Kidney epithelial cell (primary cell): Measurements from ENCODE around the gene DEXI. TPM values are rescaled to one million over a fixed set of nuclear protein-coding genes. Genes with fewer than 3 reads are reported as not detected.

Experiments
- DNase-seq: peaks from one replicate; pipeline ENCODE4 v3.0.0-alpha.2; 2010; ENCODE audit warnings: low read depth
- H3K27me3 ChIP-seq: 2 replicates; pipeline ENCODE4 v1.6.0; 2011; ENCODE audit warnings: low read length; ENCODE audit not compliant: control insufficient read depth, insufficient read depth
- H3K36me3 ChIP-seq: 2 replicates; pipeline ENCODE4 v1.5.1; 2011; ENCODE audit warnings: low read length; ENCODE audit not compliant: control insufficient read depth, insufficient read depth
- H3K4me3 ChIP-seq: 2 replicates; pipeline ENCODE4 v1.5.1; 2011; ENCODE audit warnings: low read depth, mild to moderate bottlenecking, control low read depth, low read length
- CTCF ChIP-seq: IDR thresholded peaks from 2 replicates; pipeline ENCODE4 v1.5.1; 2011; ENCODE audit warnings: mild to moderate bottlenecking, moderate library complexity, low read length, control low read depth, inconsistent platforms; ENCODE audit not compliant: insufficient read depth, poor library complexity, severe bottlenecking
- total RNA-seq: library from RNA; depleted of rRNA; stranded (reverse); fragments of >200 nt; gene quantifications from 2 replicates; pipeline ENCODE4 v1.2.3, GENCODE V29; 2015

The DEXI gene
- total RNA-seq, 1 donor from 2014 or later, result 62.5 TPM

DNA sequence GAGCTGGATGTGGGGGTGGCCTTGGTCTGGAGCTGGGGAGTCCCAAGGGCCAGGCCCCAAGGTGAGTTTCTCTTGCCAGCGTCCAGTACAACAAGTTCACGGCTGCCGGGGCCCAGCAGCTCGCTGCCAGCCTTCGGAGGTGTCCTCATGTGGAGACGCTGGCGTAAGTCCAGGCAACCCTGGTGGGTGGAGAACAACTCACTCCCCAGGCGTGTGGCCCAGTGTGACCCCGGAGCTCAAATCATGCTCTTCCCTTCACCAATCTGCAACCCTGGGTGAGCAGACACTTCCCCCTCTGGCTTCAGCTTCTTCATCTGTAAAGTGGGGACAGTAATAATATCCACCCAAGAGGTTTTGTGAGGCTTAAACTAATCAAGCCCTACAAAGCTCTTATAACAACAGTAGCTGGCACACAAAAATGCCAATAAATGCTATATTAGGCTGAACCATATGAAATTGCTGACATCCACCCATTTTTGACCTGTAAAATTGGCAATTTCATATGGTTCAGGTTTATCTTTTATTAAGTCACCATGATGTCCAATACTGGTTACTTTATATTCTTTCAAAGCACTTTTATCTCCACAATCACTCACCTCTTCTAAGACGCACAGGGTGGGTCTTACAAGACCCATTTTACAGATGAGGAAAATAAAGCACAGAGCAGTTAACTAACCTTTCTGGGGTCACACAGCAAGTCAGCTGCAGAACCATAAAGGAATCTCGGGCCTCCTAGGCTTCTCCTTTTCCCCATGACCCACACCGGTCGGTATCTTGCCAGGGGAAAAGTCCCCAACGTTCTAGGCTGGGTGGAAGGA lies 19.7 kb downstream of the DEXI start:
- no peak for TF ChIP-seq CTCF
- no peaks in the 10 kb centered on the region for H3K36me3 ChIP-seq
- H3K4me3 ChIP-seq, result no peak overlapping the region
- no peak for DNase-seq
- H3K27me3 ChIP-seq, result peaks cover 6% of the 10 kb centered on the region

DNA sequence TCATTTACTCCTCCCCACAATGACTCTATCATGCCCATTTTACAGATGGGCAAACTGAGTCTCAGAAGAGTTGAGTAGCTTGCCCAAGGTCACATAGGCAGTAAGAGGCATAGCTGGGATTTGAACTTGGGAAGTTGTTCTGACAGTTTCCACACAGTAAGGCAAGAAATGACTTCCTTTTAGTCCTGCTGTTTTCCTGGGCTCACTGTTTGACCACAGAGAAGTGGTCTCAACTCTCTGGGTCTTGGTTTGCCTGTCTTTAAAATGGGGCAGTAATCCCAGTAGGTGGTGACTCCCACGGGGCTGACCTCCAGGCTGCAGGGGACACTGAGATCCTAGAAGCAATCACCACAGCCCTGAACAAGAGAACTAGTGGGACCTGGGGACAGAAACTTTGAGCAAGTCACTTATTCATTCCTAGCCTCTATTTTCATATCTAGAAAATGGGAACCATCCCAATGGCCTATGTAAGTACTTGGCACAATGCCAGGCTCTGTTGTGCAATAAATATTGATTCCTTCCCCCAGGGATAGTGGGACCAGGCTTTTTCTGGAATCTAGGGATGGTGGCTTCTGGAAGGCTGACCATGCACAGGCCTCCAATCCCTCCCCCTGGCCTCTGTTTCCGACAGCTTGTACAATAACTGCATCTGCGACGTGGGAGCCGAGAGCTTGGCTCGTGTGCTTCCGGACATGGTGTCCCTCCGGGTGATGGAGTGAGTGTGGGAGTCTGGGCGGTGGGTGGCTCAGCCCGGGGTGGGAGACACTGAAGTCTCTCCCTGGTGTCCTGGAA lies 20.5 kb downstream of the DEXI start:
- TF ChIP-seq CTCF, result no peak
- Histone ChIP-seq H3K4me3 (no peak overlapping the region), H3K27me3 (peaks cover 6% of the 10 kb centered on the region), H3K36me3 (no peaks in the 10 kb centered on the region)
- no peak for DNase-seq

- no peaks in the 10 kb centered on the region for H3K36me3 ChIP-seq
- H3K4me3 ChIP-seq, result no peak overlapping the region
- TF ChIP-seq CTCF, result no peak
- DNase-seq, result peak; percentile 42
- peaks cover 6% of the 10 kb centered on the region for H3K27me3 ChIP-seq
Measured at GRCh38 chr16:10920726-10921427, 21.4 kb downstream of the DEXI start.

DNA sequence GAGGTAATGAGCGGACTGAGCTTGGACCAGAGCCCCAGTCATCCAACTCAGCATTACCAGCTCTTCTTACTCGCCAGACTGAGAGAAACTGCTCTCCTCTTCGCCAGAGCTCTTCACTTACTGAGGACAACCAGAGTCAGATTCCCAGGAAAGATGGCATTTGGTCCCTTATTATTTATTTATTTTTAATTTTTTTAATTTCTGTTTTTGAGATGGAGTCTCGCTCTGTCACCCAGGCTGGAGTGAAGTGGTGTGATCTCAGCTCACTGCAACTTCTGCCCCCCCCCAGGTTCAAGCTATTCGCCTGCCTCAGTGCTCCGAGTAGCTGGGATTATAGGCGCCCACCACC lies 23.3 kb downstream of the DEXI start:
- H3K36me3 ChIP-seq, result no peaks in the 10 kb centered on the region
- DNase-seq, result no peak
- TF ChIP-seq CTCF, result no peak
- H3K4me3 ChIP-seq, result no peak overlapping the region
- H3K27me3 ChIP-seq, result peaks cover 6% of the 10 kb centered on the region

DNA sequence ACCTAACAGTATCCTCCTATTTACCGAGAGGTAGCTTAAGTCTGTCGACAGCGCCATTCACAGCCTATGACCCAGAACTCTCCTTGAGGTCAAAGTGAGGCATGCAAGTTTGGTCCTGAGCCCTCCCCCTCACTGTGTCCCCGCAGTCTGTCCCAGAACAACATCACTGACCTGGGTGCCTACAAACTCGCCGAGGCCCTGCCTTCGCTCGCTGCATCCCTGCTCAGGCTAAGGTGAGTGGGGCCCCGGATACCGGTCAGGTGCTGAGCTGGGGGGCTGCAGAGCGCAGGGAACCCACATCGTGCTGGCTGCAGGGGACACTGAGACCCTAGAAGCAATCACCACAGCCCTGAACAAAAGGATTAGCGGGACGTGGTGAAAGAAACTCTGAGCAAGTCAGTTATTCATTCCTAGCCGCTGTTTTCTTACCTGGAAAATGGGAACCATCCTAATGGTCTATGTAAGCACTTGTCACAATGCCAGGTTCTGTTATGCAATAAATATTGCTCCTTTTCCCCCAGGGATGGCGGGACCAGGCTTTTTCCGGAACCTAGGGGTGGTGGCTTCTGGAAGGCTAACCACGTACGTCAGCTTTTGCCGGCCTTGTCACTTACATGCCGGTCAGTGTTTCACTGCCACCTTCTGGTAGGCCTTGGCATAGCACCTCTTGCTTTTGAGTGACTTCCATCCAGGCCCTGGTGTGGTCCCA lies 23.8 kb downstream of the DEXI start:
- peak; percentile 70 for DNase-seq
- Histone ChIP-seq H3K27me3 (peaks cover 6% of the 10 kb centered on the region), H3K4me3 (no peak overlapping the region), H3K36me3 (no peaks in the 10 kb centered on the region)
- TF ChIP-seq CTCF, result peak; percentile 98
